GM12892 (cell line): ENCODE measurements around the gene GPC5.

Experiments
- POLR2A ChIP-seq: IDR thresholded peaks from 2 replicates; pipeline ENCODE4 v1.6.1; 2011; ENCODE audit warnings: low read depth, low read length, control low read depth
- POLR2AphosphoS5 ChIP-seq: IDR thresholded peaks from 2 replicates; pipeline ENCODE4 v1.6.1; 2011; ENCODE audit warnings: low read depth, low read length, control low read depth
- TAF1 ChIP-seq: IDR thresholded peaks from 2 replicates; pipeline ENCODE4 v1.6.1; 2011; ENCODE audit warnings: low read depth, mild to moderate bottlenecking, control low read depth, low read length, borderline replicate concordance

DNA sequence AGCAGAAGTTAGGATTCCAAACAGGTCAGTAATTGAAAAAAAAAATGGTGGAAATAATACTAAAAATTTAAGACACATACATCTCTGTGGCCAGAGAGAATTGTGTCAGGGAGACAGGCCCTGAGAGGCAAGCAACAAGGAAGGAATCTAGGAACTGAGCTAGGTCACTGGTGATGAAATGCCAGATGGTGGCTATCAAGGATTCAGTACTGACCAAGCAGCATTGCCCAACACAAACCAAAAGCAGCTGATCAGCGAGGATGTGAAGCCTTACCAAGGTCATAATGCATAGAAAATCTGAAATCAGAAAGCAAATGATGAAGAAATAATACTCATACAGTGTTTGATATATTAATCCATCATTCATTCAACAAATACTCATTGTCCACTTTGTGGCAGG, 905.0 kb downstream of the GPC5 start:
- TF ChIP-seq POLR2AphosphoS5 (no peak), TAF1 (no peak), POLR2A (no peak)
